NCI-H2196 (cell line): ENCODE results near the gene DCX.

Experiments used
- DNase-seq: peaks from one replicate; lab custom pipeline; 2025; ENCODE audit not compliant: unreplicated experiment; lab: John Stamatoyannopoulos, UW

DCX gene

GRCh38 chrX:111319451-111319850 lies 92.5 kb downstream of the DCX start:
- DNase-seq = no peak

DNA sequence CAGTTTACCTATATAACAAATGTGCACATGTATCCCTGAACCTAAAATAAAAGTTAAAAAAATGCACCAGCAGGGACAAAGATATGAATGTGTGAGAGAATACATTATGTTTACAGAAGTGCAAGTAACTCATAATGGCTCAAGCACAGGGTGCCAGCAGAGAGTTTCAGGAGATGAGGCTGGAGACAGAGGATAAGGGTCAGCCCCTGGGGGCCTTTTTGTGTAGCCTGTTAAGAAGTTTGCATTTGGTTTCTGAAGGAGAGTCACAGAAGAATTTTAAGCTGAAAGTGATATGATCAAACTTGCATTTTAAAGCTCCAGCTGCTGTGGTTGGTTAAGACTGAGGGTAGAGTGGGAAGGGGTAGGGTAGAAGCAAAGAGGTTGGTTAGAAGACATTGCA lies 93.1 kb downstream of the DCX start:
- DNase-seq = no peak

DNA sequence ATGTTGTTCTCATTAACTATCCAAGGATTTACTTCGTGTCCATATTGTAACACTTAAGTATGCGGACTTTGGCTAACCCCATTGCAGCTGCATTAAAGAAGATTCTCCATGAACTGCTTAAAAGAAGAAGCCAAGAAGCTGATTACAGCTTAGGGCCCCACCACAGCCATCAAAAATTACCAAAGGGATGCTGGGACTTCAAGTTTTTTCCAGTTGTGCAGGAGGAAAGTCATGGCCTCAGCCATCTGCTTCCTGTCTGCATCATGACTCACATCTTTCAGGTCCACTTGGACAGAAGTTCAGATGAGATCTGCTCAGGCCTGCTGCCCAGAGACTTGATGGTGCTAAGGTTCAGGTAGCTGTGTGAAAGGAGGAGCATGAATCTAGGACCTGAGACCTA lies 102.9 kb downstream of the DCX start:
- no peak for DNase-seq

GRCh38 chrX:111308039-111308438 lies 104.0 kb downstream of the DCX start:
- no peak for DNase-seq

- DNase-seq = no peak
Observed at GRCh38 chrX:111302284-111302683, 109.7 kb downstream of the DCX start.

GRCh38 chrX:111288841-111289240 lies 123.2 kb downstream of the DCX start:
- no peak for DNase-seq

GRCh38 chrX:111284631-111285293 lies 127.2 kb downstream of the DCX start:
- no peak for DNase-seq

DNA sequence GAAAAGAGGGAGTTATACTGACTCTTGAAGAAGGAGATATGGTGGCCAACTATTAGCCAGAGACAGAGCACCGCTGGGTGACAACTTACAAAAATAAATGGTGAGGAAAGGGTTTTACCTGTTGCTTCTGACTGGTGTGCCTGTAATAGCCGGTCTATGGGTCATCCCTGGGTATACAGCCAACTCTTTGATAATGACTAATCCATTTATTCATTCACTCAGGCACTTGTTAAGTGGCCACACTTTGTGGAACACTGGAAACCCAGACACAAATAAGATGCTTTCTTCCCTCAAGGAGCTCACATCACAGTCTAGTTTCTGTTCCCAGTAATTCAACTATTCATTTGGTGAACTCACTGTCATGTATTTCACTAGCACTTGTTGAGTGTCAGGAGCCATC lies 128.5 kb downstream of the DCX start:
- DNase-seq = no peak

- DNase-seq = no peak
Observed at GRCh38 chrX:111282991-111283390, 129.0 kb downstream of the DCX start.

GRCh38 chrX:111282139-111282538 lies 129.9 kb downstream of the DCX start:
- DNase-seq = no peak

DNA sequence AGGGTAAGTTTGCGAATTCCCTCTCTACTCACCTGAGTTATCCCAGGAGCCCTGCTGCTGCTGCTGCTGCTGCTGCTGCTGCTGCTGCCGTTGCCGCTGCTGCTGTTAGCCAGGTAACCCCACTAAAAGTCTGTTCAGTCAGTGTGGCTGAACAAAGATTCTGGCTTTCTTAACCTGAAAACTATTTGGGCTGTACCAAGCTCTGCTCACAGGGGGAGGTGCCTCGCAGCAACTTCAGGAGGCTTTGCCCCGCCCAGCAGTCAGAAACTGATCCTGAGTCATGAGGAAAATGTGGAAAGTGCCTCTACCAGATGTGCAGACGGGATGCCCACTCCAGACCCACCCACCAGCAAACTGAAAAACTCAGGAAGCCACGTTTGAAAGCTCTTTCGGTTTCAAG lies 141.7 kb downstream of the DCX start, which contains the start of gene CAPN6:
Gene CAPN6, minus strand, starts transcription at position 145 of the 400 bp plus-strand sequence. CDS start 6,547 bp downstream, outside the sequence.
- DNase-seq = no peak

GRCh38 chrX:111268506-111268905 lies 143.5 kb downstream of the DCX start:
- no peak for DNase-seq

GRCh38 chrX:111265486-111265885 lies 146.5 kb downstream of the DCX start:
- no peak for DNase-seq

- DNase-seq = no peak
Observed at GRCh38 chrX:111264385-111264784, 147.6 kb downstream of the DCX start.

GRCh38 chrX:111262086-111262485 lies 149.9 kb downstream of the DCX start:
- DNase-seq = no peak

- DNase-seq = no peak
Observed at GRCh38 chrX:111260451-111260850, 151.5 kb downstream of the DCX start.

DNA sequence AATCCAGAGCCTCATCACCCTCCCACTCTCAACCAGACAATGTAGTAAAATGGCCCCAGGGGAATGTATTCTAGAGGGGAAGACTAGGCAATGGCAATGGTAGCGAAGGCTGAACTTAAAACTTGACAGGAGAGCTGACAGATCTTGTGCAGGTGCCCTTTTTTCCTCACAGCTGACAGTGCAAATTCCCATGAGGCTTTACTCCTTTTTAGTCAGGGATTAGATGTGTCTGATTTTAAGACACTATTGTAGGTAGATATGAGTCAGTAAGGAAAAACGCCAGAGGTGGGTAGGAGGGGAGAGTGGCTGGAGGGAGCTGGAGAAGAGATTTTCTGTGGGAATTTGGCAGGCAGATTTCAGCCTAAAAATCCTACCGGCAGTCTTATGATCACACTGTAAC lies 152.4 kb downstream of the DCX start:
- no peak for DNase-seq

- no peak for DNase-seq
Observed at GRCh38 chrX:111257733-111258132, 154.3 kb downstream of the DCX start.

GRCh38 chrX:111254896-111255693 lies 156.9 kb downstream of the DCX start:
- DNase-seq = no peak

- DNase-seq = no peak
Observed at GRCh38 chrX:111244235-111244750, 167.7 kb downstream of the DCX start.
